Measurements from ENCODE around the gene ARF6.
A peak's percentile ranks its signal among the peaks of the same experiment; 100 is the strongest.

Gene ARF6

GRCh38 chr14:49921401-49921800, 28.5 kb downstream of the ARF6 start:
- POLR2A ChIA-PET = no interaction called here
- TF ChIP-seq BCL6B (tag by site-specific recombination; IDR thresholded peaks at IDR 0.05) = peak; percentile 81
- TF ChIP-seq ZNF23 (tag by site-specific recombination; IDR thresholded peaks at IDR 0.05; ENCODE audit: borderline replicate concordance) = no peak
- Histone ChIP-seq H3K36me3 (ENCODE audit: control insufficient read depth in 2 of 2, insufficient read depth in 1 of 2, low read length in 2 of 2) (no peaks in the 10 kb centered on the region), H3K4me1 (ENCODE audit: control insufficient read depth, insufficient read depth, low read length) (peaks cover 5% of the 10 kb centered on the region), H3K4me3 (ENCODE audit: low read depth, low read length) (no peak overlapping the region), H3K27ac (ENCODE audit: extremely low read depth, low read depth, low read length) (no peak overlapping the region), H3K9me3 (ENCODE audit: control insufficient read depth, insufficient read depth, low read depth, low read length) (no peaks in the 10 kb centered on the region)
- CTCF ChIA-PET = no interaction called here

GRCh38 chr14:49923442-49923841, 30.6 kb downstream of the ARF6 start:
- H3K4me3 ChIP-seq (ENCODE audit: low read depth, low read length) = no peak overlapping the region
- H3K9me3 ChIP-seq (ENCODE audit: control insufficient read depth, insufficient read depth, low read depth, low read length) = no peaks in the 10 kb centered on the region
- CTCF ChIA-PET = no interaction called here
- H3K36me3 ChIP-seq (ENCODE audit: control insufficient read depth in 2 of 2, insufficient read depth in 1 of 2, low read length in 2 of 2) = no peaks in the 10 kb centered on the region
- POLR2A ChIA-PET = no interaction called here
- H3K27ac ChIP-seq (ENCODE audit: extremely low read depth, low read depth, low read length) = no peak overlapping the region
- no peak for TF ChIP-seq MYNN (tag by site-specific recombination; IDR thresholded peaks at IDR 0.05; ENCODE audit: borderline replicate concordance)
- 0 out of 2 replicates have a peak, but pooled peaks have one; percentile 28 for TF ChIP-seq PRDM1 (tag by site-specific recombination; IDR thresholded peaks at IDR 0.05)
- TF ChIP-seq ZNF19 (tag by site-specific recombination; IDR thresholded peaks at IDR 0.05; ENCODE audit: low read depth) = no peak
- TF ChIP-seq WT1 (tag by site-specific recombination; IDR thresholded peaks at IDR 0.05) = peak; percentile 21; the same call in 1 of the 2 replicates
- TF ChIP-seq ZNF274 (IDR thresholded peaks at IDR 0.05; ENCODE audit: low read length) = no peak
- no peak for TF ChIP-seq ZNF274 (tag by site-specific recombination; IDR thresholded peaks at IDR 0.05; ENCODE audit: borderline replicate concordance)
- no peak for TF ChIP-seq ZNF768 (tag by site-specific recombination; IDR thresholded peaks at IDR 0.05)
- TF ChIP-seq ZNF426 (tag by site-specific recombination; IDR thresholded peaks at IDR 0.05) = no peak
- TF ChIP-seq ZNF513 (tag by site-specific recombination; IDR thresholded peaks at IDR 0.05) = no peak
- no peak for TF ChIP-seq ZNF239 (tag by site-specific recombination; IDR thresholded peaks at IDR 0.05)
- peak; percentile 92 for TF ChIP-seq ZNF366 (tag by site-specific recombination; conservative IDR thresholded peaks at IDR 0.05)
- TF ChIP-seq BCL11B (tag by site-specific recombination; IDR thresholded peaks at IDR 0.05; ENCODE audit: low read depth) = no peak
- TF ChIP-seq ZXDB (tag by site-specific recombination; IDR thresholded peaks at IDR 0.05) = no peak
- TF ChIP-seq FEZF1 (tag by site-specific recombination; IDR thresholded peaks at IDR 0.05) = no peak
- no peak for TF ChIP-seq PRDM10 (tag by site-specific recombination; IDR thresholded peaks at IDR 0.05)
- TF ChIP-seq ZNF174 (tag by site-specific recombination; IDR thresholded peaks at IDR 0.05) = no peak
- H3K4me1 ChIP-seq (ENCODE audit: control insufficient read depth, insufficient read depth, low read length) = peaks cover 10% of the 10 kb centered on the region
